ENCODE measurements around the gene CYP27A1.

CYP27A1 gene

GRCh38 chr2:218798767-218799504, 17.0 kb downstream of the CYP27A1 start:
- DNase-seq (ENCODE audit: low read depth) = peak; percentile 20
- H3K4me3 ChIP-seq (replicated peaks; ENCODE audit: low read depth, low read length) = no peak overlapping the region
- TF ChIP-seq CTCF (IDR thresholded peaks at IDR 0.05; ENCODE audit: low read length, missing control alignments) = no peak

GRCh38 chr2:218799990-218800389, 18.0 kb downstream of the CYP27A1 start:
- DNase-seq (ENCODE audit: low read depth) = no peak
- no peak overlapping the region for H3K4me3 ChIP-seq (replicated peaks; ENCODE audit: low read depth, low read length)
- no peak for TF ChIP-seq CTCF (IDR thresholded peaks at IDR 0.05; ENCODE audit: low read length, missing control alignments)

GRCh38 chr2:218802386-218802994, 20.5 kb downstream of the CYP27A1 start:
- TF ChIP-seq CTCF (IDR thresholded peaks at IDR 0.05; ENCODE audit: low read length, missing control alignments) = no peak
- DNase-seq (ENCODE audit: low read depth) = no peak

GRCh38 chr2:218804817-218805216, 22.9 kb downstream of the CYP27A1 start:
- no peak for TF ChIP-seq CTCF (IDR thresholded peaks at IDR 0.05; ENCODE audit: low read length, missing control alignments)
- DNase-seq (ENCODE audit: low read depth) = no peak

More at GRCh38 chr2:218802386-218802994, 20.5 kb downstream of the CYP27A1 start:
- no peak overlapping the region for H3K4me3 ChIP-seq (replicated peaks; ENCODE audit: low read depth, low read length)

GRCh38 chr2:218805627-218806026, 23.7 kb downstream of the CYP27A1 start:
- H3K4me3 ChIP-seq (replicated peaks; ENCODE audit: low read depth, low read length) = no peak overlapping the region
- DNase-seq (ENCODE audit: low read depth) = peak; percentile 42
- no peak for TF ChIP-seq CTCF (IDR thresholded peaks at IDR 0.05; ENCODE audit: low read length, missing control alignments)

More at GRCh38 chr2:218804817-218805216, 22.9 kb downstream of the CYP27A1 start:
- no peak overlapping the region for H3K4me3 ChIP-seq (replicated peaks; ENCODE audit: low read depth, low read length)

- peak; percentile 99 for DNase-seq (ENCODE audit: low read depth)
- no peak for TF ChIP-seq CTCF (IDR thresholded peaks at IDR 0.05; ENCODE audit: low read length, missing control alignments)
- H3K4me3 ChIP-seq (replicated peaks; ENCODE audit: low read depth, low read length) = no peak overlapping the region
These were observed 24.5 kb downstream of the CYP27A1 start for GRCh38 chr2:218806346-218806978.

All from fibroblast of pulmonary artery (primary cell).